ENCODE measurements around the gene ASIC3. TPM values are rescaled to one million over a fixed set of nuclear protein-coding genes. Genes with fewer than 3 reads are reported as not detected.
A peak's percentile ranks its signal among the peaks of the same experiment; 100 is the strongest.

Gene ASIC3
- polyA plus RNA-seq, 1 donor (not counting 4 experiments of a cell fraction or from before 2014, with no cell fraction given) = 0.35 TPM

GRCh38 chr7:151091431-151091830, 43.1 kb downstream of the ASIC3 start:
- FAIRE-seq (no peak), DNase-seq (ENCODE audit: low read depth, low spot score) (no peak)
- Histone ChIP-seq H2AFZ (ENCODE audit: control insufficient read depth, low read length) (no peak overlapping the region), H3K27me3 (ENCODE audit: control insufficient read depth, extremely low read depth, insufficient read depth, low read length) (no peaks in the 10 kb centered on the region), H3K9me3 (ENCODE audit: control insufficient read depth, low read depth, low read length) (no peaks in the 10 kb centered on the region), H3K79me2 (ENCODE audit: control insufficient read depth, insufficient read depth, low read length) (peaks cover 94% of the 10 kb centered on the region), H3K9me1 (ENCODE audit: control insufficient read depth, extremely low read depth, insufficient read depth, low read length) (no peaks in the 10 kb centered on the region), H3K4me1 (ENCODE audit: control insufficient read depth, extremely low read depth, insufficient read depth, low read length) (peaks cover 21% of the 10 kb centered on the region), H3K4me2 (ENCODE audit: control insufficient read depth, extremely low read depth, insufficient read depth, low read depth, low read length) (no peak overlapping the region), H3K4me3 (ENCODE audit: control insufficient read depth in 2 of 3, extremely low read depth in 1 of 3, insufficient read depth in 2 of 3, low read depth in 1 of 3, low read length in 3 of 3) (no peak overlapping the region), H3K9ac (ENCODE audit: control insufficient read depth, extremely low read depth, insufficient read depth, low read length) (no peak overlapping the region), H3K36me3 (ENCODE audit: control insufficient read depth in 2 of 2, extremely low read depth in 1 of 2, insufficient read depth in 2 of 2, low read length in 2 of 2) (peaks cover 5 to 8% of the 10 kb centered on the region in 2 experiments), H4K20me1 (ENCODE audit: control insufficient read depth, extremely low read depth, insufficient read depth, low read length) (peaks cover 5% of the 10 kb centered on the region), H3K27ac (ENCODE audit: control insufficient read depth, insufficient read depth, low read length) (no peak overlapping the region)
- dilution Hi-C loops (cut with MboI; ENCODE audit: extremely low pct_ligation_motif_present, low sequenced_read_pairs) = no loop called here
- TF ChIP-seq EZH2 (IDR thresholded peaks at IDR 0.05; ENCODE audit: low read length) (no peak), CTCF (optimal IDR thresholded peaks at IDR 0.05 in 1 of 3, IDR thresholded peaks at IDR 0.05 in 1 of 3, conservative IDR thresholded peaks at IDR 0.05 in 1 of 3; ENCODE audit: extremely low read depth in 1 of 3, insufficient read depth in 2 of 3, low read length in 3 of 3) (peak in 2 of 3 experiments; percentile 68 to 77)

GRCh38 chr7:151091988-151092387, 43.7 kb downstream of the ASIC3 start:
- peaks cover 21% of the 10 kb centered on the region for H3K4me1 ChIP-seq (ENCODE audit: control insufficient read depth, extremely low read depth, insufficient read depth, low read length)

More at GRCh38 chr7:151091988-151092387, 43.7 kb downstream of the ASIC3 start:
- H3K79me2 ChIP-seq (ENCODE audit: control insufficient read depth, insufficient read depth, low read length) = peaks cover 97% of the 10 kb centered on the region
- H3K9me1 ChIP-seq (ENCODE audit: control insufficient read depth, extremely low read depth, insufficient read depth, low read length) = no peaks in the 10 kb centered on the region
- peaks cover 5% of the 10 kb centered on the region for H4K20me1 ChIP-seq (ENCODE audit: control insufficient read depth, extremely low read depth, insufficient read depth, low read length)
- peaks cover 5 to 9% of the 10 kb centered on the region in 2 experiments for H3K36me3 ChIP-seq (ENCODE audit: control insufficient read depth in 2 of 2, extremely low read depth in 1 of 2, insufficient read depth in 2 of 2, low read length in 2 of 2)
- H3K4me3 ChIP-seq (ENCODE audit: control insufficient read depth in 2 of 3, extremely low read depth in 1 of 3, insufficient read depth in 2 of 3, low read depth in 1 of 3, low read length in 3 of 3) = no peak overlapping the region
- H3K27me3 ChIP-seq (ENCODE audit: control insufficient read depth, extremely low read depth, insufficient read depth, low read length) = no peaks in the 10 kb centered on the region
- no peaks in the 10 kb centered on the region for H3K9me3 ChIP-seq (ENCODE audit: control insufficient read depth, low read depth, low read length)
- TF ChIP-seq EZH2 (IDR thresholded peaks at IDR 0.05; ENCODE audit: low read length) (no peak), CTCF (optimal IDR thresholded peaks at IDR 0.05 in 1 of 3, IDR thresholded peaks at IDR 0.05 in 1 of 3, conservative IDR thresholded peaks at IDR 0.05 in 1 of 3; ENCODE audit: extremely low read depth in 1 of 3, insufficient read depth in 2 of 3, low read length in 3 of 3) (no peak)
- DNase-seq (ENCODE audit: low read depth, low spot score) (no peak), FAIRE-seq (no peak)
- no peak overlapping the region for H3K9ac ChIP-seq (ENCODE audit: control insufficient read depth, extremely low read depth, insufficient read depth, low read length)
- no peak overlapping the region for H3K27ac ChIP-seq (ENCODE audit: control insufficient read depth, insufficient read depth, low read length)
- H3K4me2 ChIP-seq (ENCODE audit: control insufficient read depth, extremely low read depth, insufficient read depth, low read depth, low read length) = no peak overlapping the region
- dilution Hi-C loops (cut with MboI; ENCODE audit: extremely low pct_ligation_motif_present, low sequenced_read_pairs) = no loop called here
- no peak overlapping the region for H2AFZ ChIP-seq (ENCODE audit: control insufficient read depth, low read length)
